A549 (cell line): ENCODE data around the gene CBX5. TPM values are rescaled to one million over a fixed set of nuclear protein-coding genes. Genes with fewer than 3 reads are reported as not detected.
A peak's percentile ranks its signal among the peaks of the same experiment; 100 is the strongest.
"Not testable (repeated sequence)": the region's sequence is repeated elsewhere in the genome, so short reads cannot be mapped to it uniquely, and the experiment has no call there.

Experiments
- ATAC-seq, 2 experiments: fragments of 200-7000 bp in 1 of 2; fragments of >200 bp in 1 of 2; cut with Nextera tagmentation in 1 of 2; cut with Tn5 transposase in 1 of 2; 3 replicates each; pipeline versions ENCODE4 v1.8.0 to v1.9.1; 2018 to 2020; ENCODE audit warnings: mild to moderate bottlenecking in 1 of 2, moderate library complexity in 1 of 2
- CTCF ChIA-PET: fragments of 300-600 bp; sonication (Branson Sonifier 250); formaldehyde crosslinking; extraction: SDS; loops from one replicate; lab custom pipeline; 2021; ENCODE audit warnings: antibody characterized with exemption, inconsistent platforms; lab: Yijun Ruan, JAX
- POLR2A ChIA-PET: fragments of 350-600 bp; formaldehyde crosslinking; extraction: SDS; loops from one replicate; lab custom pipeline; 2021; ENCODE audit warnings: antibody characterized with exemption, inconsistent platforms; lab: Yijun Ruan, JAX
- DNase-seq, 2 experiments: peaks; one replicate each; pipeline versions ENCODE4 v3.0.0 to v3.0.0-alpha.2; 2011 to 2016; ENCODE audit warnings: low read depth in 1 of 2, low spot score in 1 of 2
- FAIRE-seq: peaks from 2 replicates; lab custom pipeline; 2011; peaks lifted over from hg19 to GRCh38; lab: Jason Lieb, UNC
- H3K27ac ChIP-seq, 2 experiments: fragments of >200 bp; sonication (Bioruptor Twin); formaldehyde crosslinking; 3 replicates each; pipeline ENCODE4 v1.5.1; 2016 to 2017
- H3K4me1 ChIP-seq: fragments of >200 bp; sonication (Bioruptor Twin); formaldehyde crosslinking; 3 replicates; pipeline ENCODE4 v1.6.1; 2016
- H3K4me2 ChIP-seq: fragments of >200 bp; sonication (Bioruptor Twin); formaldehyde crosslinking; 3 replicates; pipeline ENCODE4 v1.6.1; 2016
- H3K4me3 ChIP-seq: fragments of >200 bp; sonication (Bioruptor Twin); formaldehyde crosslinking; 3 replicates; pipeline ENCODE4 v1.5.1; 2016
- H3K9me3 ChIP-seq: fragments of >200 bp; sonication (Bioruptor Twin); formaldehyde crosslinking; 3 replicates; pipeline ENCODE4 v1.6.1; 2016
- CBX8 ChIP-seq: fragments of 200-600 bp; sonication (generic); IDR thresholded peaks from 2 replicates; pipeline ENCODE4 v1.6.1; 2016
- FOSB ChIP-seq: fragments of 250-450 bp; sonication (Bioruptor Pico); IDR thresholded peaks from 2 replicates; pipeline ENCODE4 v1.5.0; 2020; ENCODE audit warnings: mild to moderate bottlenecking, moderate library complexity
- FOSL2 ChIP-seq, 2 experiments: fragments of 450-650 bp in 1 of 2; fragments of >200 bp in 1 of 2; sonication (Bioruptor Twin) in 1 of 2; formaldehyde crosslinking; IDR thresholded peaks; 2 replicates each; pipeline versions ENCODE4 v1.5.0 to v1.6.1; 2016 to 2020; ENCODE audit warnings: mild to moderate bottlenecking in 1 of 2, moderate library complexity in 1 of 2
- FOXS1 ChIP-seq: fragments of 250-450 bp; sonication (Bioruptor Pico); IDR thresholded peaks from 2 replicates; pipeline ENCODE4 v1.5.0; 2020; ENCODE audit warnings: mild to moderate bottlenecking, moderate library complexity
- HOXA7 ChIP-seq: fragments of 250-450 bp; sonication (Bioruptor Pico); IDR thresholded peaks from 2 replicates; pipeline ENCODE4 v1.5.0; 2020; ENCODE audit warnings: mild to moderate bottlenecking, moderate library complexity
- JUN ChIP-seq, 2 experiments: fragments of >200 bp; sonication (Bioruptor Twin); formaldehyde crosslinking; IDR thresholded peaks; 2 replicates in 1 of 2; 3 replicates in 1 of 2; pipeline ENCODE4 v1.6.1; 2016 to 2017
- KDM5A ChIP-seq: fragments of 200-600 bp; sonication (generic); IDR thresholded peaks from 2 replicates; pipeline ENCODE4 v1.6.1; 2016; ENCODE audit warnings: antibody characterized with exemption, mild to moderate bottlenecking
- MAZ ChIP-seq: fragments of 150-350 bp; IDR thresholded peaks from 2 replicates; pipeline ENCODE4 v1.6.1; 2014; ENCODE audit warnings: antibody characterized with exemption, low read depth, low read length, borderline replicate concordance
- NPAS2 ChIP-seq: fragments of 250-450 bp; sonication (Bioruptor Pico); IDR thresholded peaks from 2 replicates; pipeline ENCODE4 v1.8.0; 2022; ENCODE audit warnings: mild to moderate bottlenecking, moderate library complexity, borderline replicate concordance
- PHF8 ChIP-seq: fragments of 200-600 bp; sonication (generic); IDR thresholded peaks from 2 replicates; pipeline ENCODE4 v1.6.1; 2016; ENCODE audit warnings: low read depth, mild to moderate bottlenecking, antibody characterized with exemption, moderate library complexity, borderline replicate concordance
- POLR2AphosphoS2 ChIP-seq: conservative IDR thresholded peaks from 2 replicates; pipeline ENCODE4 v1.6.1; 2012; ENCODE audit warnings: low read length, improper control_type of control experiment, inconsistent platforms
- RARB ChIP-seq: fragments of 250-450 bp; sonication (Bioruptor Pico); IDR thresholded peaks from 2 replicates; pipeline ENCODE4 v1.8.0; 2021; ENCODE audit warnings: mild to moderate bottlenecking, moderate library complexity
- RCOR1 ChIP-seq: fragments of 150-350 bp; IDR thresholded peaks from 2 replicates; pipeline ENCODE4 v1.6.1; 2014; ENCODE audit warnings: antibody characterized with exemption, low read length, low read depth
- TFCP2L1 ChIP-seq: fragments of 250-450 bp; sonication (Bioruptor Pico); IDR thresholded peaks from 2 replicates; pipeline ENCODE4 v1.5.0; 2021; ENCODE audit warnings: mild to moderate bottlenecking
- TP53 ChIP-seq: fragments of 250-450 bp; sonication (Bioruptor Pico); IDR thresholded peaks from 2 replicates; pipeline ENCODE4 v1.5.0; 2021; ENCODE audit warnings: mild to moderate bottlenecking, moderate library complexity
- WGBS: methylation state at CpG from one replicate; pipeline ENCODE4 v1.1.6; 2017; ENCODE audit errors: missing lambda C conversion rate; 5-methylcytosine and 5-hydroxymethylcytosine counted together
- polyA plus RNA-seq, 4 experiments: library from polyadenylated mRNA; depleted of rRNA in 3 of 4; stranded (reverse); fragments of >200 nt; fragmentation: RNase III in 1 of 4; extraction: RNeasy Plus Mini Kit Qiagen cat#74134 plus additional on column Dnase treatment in 1 of 4; gene quantifications; 2 replicates in 3 of 4; 3 replicates in 1 of 4; pipeline ENCODE4 v1.2.3, GENCODE V29; 2011 to 2017

CBX5 gene
- polyA plus RNA-seq, 2 of the 4 experiments (the other 2 are of a cell fraction), result 39.5 to 129 TPM

DNA sequence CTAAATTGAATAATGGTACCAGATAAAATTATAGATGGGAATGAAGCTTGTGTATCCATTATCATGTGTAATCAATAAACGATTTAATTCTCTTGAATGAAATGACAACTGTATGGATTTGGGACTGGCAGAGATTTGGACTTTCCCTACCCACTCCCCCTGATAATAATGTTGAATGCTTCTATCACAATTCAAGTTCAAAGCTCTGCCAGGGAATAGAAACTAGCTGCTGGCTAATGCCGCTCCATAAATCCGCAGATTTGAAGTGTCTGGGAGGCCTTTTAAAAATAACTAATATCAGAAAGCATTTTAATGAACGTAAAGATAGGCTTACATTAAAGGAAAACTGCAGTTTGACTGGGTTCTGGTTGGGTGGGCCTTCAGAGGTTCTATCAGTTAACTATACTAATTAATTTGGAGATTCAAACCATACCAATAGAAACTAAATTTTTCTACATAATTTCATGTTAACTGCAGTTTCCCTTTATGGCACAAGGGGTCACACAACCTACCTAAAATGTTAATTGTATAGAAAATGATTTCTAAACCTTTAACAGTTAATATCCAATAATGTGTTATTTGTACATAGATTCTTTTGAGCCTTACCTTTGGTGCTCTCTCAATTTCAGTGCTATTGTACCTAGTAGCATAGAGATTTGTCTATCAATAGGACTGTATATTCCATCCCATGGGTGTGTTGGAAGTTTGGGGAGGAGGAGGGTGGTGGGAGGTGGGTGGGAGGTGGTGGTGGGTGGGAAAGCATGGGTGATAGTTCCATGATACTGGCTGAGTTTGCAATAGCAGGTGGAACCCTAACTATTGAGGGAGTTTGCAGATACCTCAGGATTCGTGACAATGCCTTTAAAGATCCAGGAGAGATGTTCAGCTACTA, 5.5 kb upstream of the CBX5 start (continued):
- TF ChIP-seq NPAS2 (CRISPR knock-in tag), result no peak
- no peak for TF ChIP-seq MAZ
- no peak for TF ChIP-seq PHF8
- TF ChIP-seq RARB (CRISPR knock-in tag), result peak; percentile 56

DNA sequence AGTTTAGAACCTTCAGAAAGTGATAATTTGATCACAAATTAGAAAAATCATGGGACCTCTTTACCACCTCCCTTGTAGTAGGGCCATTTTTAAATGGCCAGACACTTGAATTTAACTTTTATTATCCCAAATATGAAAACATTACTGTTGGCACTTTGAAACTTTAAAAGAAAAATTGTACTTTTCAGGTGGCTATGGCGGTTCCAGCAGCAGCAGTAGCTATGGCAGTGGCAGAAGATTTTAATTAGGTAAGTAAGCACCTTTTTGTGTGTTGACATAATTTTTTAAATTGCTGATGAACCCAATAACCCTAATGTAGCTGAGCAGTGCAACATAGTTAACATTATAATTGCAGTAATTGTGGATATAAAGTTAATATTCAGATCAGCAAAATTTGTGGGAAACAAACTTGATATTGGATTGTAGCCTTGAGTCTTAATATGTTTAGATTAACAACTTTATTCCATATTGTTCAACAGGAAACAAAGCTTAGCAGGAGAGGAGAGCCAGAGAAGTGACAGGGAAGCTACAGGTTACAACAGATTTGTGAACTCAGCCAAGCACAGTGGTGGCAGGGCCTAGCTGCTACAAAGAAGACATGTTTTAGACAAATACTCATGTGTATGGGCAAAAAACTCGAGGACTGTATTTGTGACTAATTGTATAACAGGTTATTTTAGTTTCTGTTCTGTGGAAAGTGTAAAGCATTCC, 4.3 kb upstream of the CBX5 start:
- WGBS, result 24% methylated on average over 2 of the region's 2 CpGs
- not testable (repeated sequence) for DNase-seq, H3K9me3 ChIP-seq, FAIRE-seq, ATAC-seq
- peak overlapping the region; percentile 93 for H3K4me2 ChIP-seq
- POLR2A ChIA-PET, result interaction anchor here (1.2 kb wide), 2 partner anchors 9 to 41 kb away, joined by 3 to 5 read pairs; partner anchors contain the start of gene COPZ1
- peak overlapping the region; percentile 88 for H3K4me3 ChIP-seq
- TF ChIP-seq FOSB (CRISPR knock-in tag), result peak; percentile 75; the same call in 1 of the 2 replicates
- peak overlapping the region in 1 of 2 experiments; percentile 7; a peak in 1 of 6 replicates for H3K27ac ChIP-seq
- CTCF ChIA-PET, result interaction anchor here (0.8 to 4.6 kb wide), 9 partner anchors 7 to 115 kb away, joined by 3 to 38 read pairs (median 3); partner anchors contain the start of gene COPZ1
- H3K4me1 ChIP-seq, result peaks cover 39% of the 10 kb centered on the region

DNA sequence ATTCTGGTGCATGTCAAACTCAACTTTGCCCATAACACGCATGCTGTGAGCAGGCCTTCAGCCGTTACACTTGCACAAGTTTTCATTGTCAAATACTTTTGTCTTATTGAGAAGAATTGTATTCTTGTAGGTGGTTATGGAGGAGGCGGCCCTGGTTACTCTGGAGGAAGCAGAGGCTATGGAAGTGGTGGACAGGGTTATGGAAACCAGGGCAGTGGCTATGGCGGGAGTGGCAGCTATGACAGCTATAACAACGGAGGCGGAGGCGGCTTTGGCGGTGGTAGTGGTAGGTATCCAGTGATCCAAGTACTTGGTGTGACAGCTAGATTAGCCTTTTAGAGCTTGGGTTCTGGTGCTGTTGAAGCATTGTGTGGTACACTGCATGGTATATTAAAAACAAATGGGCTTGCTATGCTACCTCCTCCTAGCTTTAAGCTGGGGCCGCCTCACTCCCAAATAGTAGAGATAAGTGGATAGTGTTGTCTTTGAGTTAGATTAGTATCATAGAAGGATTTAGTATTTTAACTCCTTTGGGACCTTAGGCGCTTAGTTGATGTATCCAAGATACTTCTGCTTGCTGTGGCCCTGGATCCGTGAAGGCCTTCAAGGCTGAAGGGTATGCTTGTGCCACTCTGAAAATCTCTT, 3.1 kb upstream of the CBX5 start:
- DNase-seq, result no peak
- WGBS, result 20% methylated on average over 11 of the region's 11 CpGs
- ATAC-seq, result no peak
- H3K4me2 ChIP-seq, result peak overlapping the region; percentile 93
- POLR2A ChIA-PET, result interaction anchor here (1.2 kb wide), 1 partner anchor 42 kb away, joined by 3 read pairs; the partner anchor contains the start of gene COPZ1
- peaks cover 44% of the 10 kb centered on the region for H3K4me1 ChIP-seq
- CTCF ChIA-PET, result interaction anchor here (0.7 to 4.6 kb wide), 7 partner anchors 11 to 77 kb away, joined by 3 to 38 read pairs (median 5); partner anchors contain the start of gene COPZ1
- TF ChIP-seq FOXS1, result no peak
- peak in 1 of 2 experiments; percentile 11; a peak in 2 of 5 replicates for TF ChIP-seq JUN (IDR thresholded peaks at IDR 0.05)
- TF ChIP-seq POLR2AphosphoS2, result no peak; the same call in 1 of the 2 replicates
- peak; percentile 81; the same call in 1 of the 2 replicates for TF ChIP-seq HOXA7 (CRISPR knock-in tag)
- peak; percentile 81 for TF ChIP-seq TFCP2L1 (CRISPR knock-in tag)
- no peak for TF ChIP-seq CBX8
- TF ChIP-seq RCOR1, result no peak
- TF ChIP-seq TP53 (CRISPR knock-in tag), result peak; percentile 19; the same call in 1 of the 2 replicates
- TF ChIP-seq FOSB (CRISPR knock-in tag), result peak; percentile 86; the same call in 1 of the 2 replicates
- no peak for TF ChIP-seq NPAS2 (CRISPR knock-in tag)
- TF ChIP-seq KDM5A, result no peak
- H3K27ac ChIP-seq, result peak overlapping the region; percentile 7 to 96; a peak in 4 of 6 replicates
- no peak for FAIRE-seq
- no peaks in the 10 kb centered on the region for H3K9me3 ChIP-seq
- H3K4me3 ChIP-seq, result peak overlapping the region; percentile 88

DNA sequence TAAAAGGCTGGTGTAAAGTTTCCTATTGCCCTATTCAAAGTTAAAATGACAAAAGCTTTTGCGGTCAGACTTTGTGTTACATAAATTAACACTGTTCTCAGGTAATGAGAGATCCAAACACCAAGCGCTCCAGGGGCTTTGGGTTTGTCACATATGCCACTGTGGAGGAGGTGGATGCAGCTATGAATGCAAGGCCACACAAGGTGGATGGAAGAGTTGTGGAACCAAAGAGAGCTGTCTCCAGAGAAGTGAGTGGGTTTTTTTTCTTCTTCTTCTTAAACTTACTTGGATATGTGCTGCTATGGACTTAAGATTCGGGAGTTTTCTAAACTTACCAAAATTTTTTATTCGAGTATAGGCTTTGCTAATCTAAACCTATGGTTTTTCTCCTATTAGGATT, 1.8 kb upstream of the CBX5 start:
- H3K4me2 ChIP-seq, result peak overlapping the region; percentile 93
- WGBS, result 1% methylated on average over 4 of the region's 4 CpGs
- peaks cover 39% of the 10 kb centered on the region for H3K4me1 ChIP-seq
- TF ChIP-seq HOXA7 (CRISPR knock-in tag), result peak; percentile 47; the same call in 1 of the 2 replicates
- not testable (repeated sequence) for TF ChIP-seq FOSL2 (IDR thresholded peaks at IDR 0.05)
- 0 out of 2 replicates have a peak, but pooled peaks have one; percentile 24 for TF ChIP-seq FOSL2 (CRISPR knock-in tag; IDR thresholded peaks at IDR 0.05)
- TF ChIP-seq TFCP2L1 (CRISPR knock-in tag), result 0 out of 2 replicates have a peak, but pooled peaks have one; percentile 53
- 0 out of 2 replicates have a peak, but pooled peaks have one; percentile 26 for TF ChIP-seq RARB (CRISPR knock-in tag)
- TF ChIP-seq, all 56 proteins: peak for 4; not testable (repeated sequence) for 52
- POLR2A ChIA-PET, result interaction anchor here (0.8 to 3.3 kb wide), 4 partner anchors 11 to 62 kb away, joined by 8 to 40 read pairs (median 20); partner anchors contain the start of gene COPZ1
- not testable (repeated sequence) for FAIRE-seq, DNase-seq, H3K9me3 ChIP-seq, ATAC-seq
- CTCF ChIA-PET, result interaction anchor here (0.9 to 1.2 kb wide), 5 partner anchors 18 to 67 kb away, joined by 3 to 5 read pairs (median 3); partner anchors contain the start of gene COPZ1
- Histone ChIP-seq H3K27ac (peak overlapping the region; percentile 87 to 96), H3K4me3 (peak overlapping the region; percentile 88)
